Measurements from ENCODE around the gene ANP32A. TPM values are rescaled to one million over a fixed set of nuclear protein-coding genes. Genes with fewer than 3 reads are reported as not detected.

ANP32A gene
- total RNA-seq, 1 experiment from 2014 or later, result 220 TPM

DNA sequence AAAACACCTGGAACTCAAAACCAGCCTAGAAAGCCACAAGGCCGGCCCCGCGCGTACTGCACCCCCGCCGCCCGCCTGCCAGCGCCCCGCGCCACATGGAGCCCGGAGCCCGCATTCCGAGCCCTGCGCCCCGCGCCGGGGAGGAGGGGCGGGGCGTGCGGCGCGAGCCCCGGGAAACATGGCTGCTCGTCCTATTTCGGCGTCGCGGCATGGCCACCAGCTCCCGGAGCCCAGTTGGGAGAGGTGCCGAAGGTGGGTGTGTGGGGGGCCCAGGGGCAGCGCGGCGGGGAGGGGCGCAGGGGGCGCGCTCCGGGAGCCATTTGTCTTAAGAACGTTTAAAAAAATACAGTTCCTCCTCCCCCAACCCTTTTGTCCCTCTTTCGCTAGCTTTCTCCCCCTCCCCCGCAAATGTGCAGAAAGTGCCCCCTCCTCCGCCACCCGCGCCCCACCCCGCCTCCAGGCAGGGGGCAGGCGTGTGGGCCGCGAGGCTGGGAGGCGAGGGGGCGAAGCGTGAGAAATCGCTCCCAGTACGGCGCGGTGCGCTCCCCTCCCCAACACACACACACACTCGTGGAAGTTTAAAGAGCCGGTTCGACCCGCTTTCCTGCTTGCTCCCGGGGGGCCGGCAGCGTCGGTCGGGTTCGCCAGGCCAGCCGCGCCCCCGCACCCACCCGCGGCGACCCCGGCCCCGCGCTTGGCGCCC, 2.5 kb downstream of the ANP32A start:
- Histone ChIP-seq H3K27ac (ENCODE audit: low read depth, low read length) (peak overlapping the region; percentile 96), H3K27me3 (ENCODE audit: insufficient read depth, low read length) (no peaks in the 10 kb centered on the region), H3K4me1 (ENCODE audit: control insufficient read depth in 1 of 2, insufficient read depth in 2 of 2, low read length in 2 of 2) (peaks cover 17 to 44% of the 10 kb centered on the region in 2 experiments), H3K9ac (ENCODE audit: low read length) (peak overlapping the region; percentile 91), H3K36me3 (ENCODE audit: control insufficient read depth in 1 of 2, insufficient read depth in 2 of 2, low read length in 2 of 2) (0 out of 4 replicates have a peak, but pooled peaks cover 0 to 3% of the 10 kb centered on the region in 2 experiments), H2AFZ (ENCODE audit: low read depth, low read length, poor library complexity, severe bottlenecking) (no peak overlapping the region), H4K20me1 (ENCODE audit: insufficient read depth) (peaks cover 4% of the 10 kb centered on the region; the same call in 1 of the 2 replicates), H3K9me3 (ENCODE audit: control insufficient read depth in 1 of 2, insufficient read depth in 1 of 2, low read depth in 1 of 2, low read length in 2 of 2) (no peaks in the 10 kb centered on the region), H3K79me2 (ENCODE audit: insufficient read depth, low read length) (peaks cover 91% of the 10 kb centered on the region), H3K4me2 (ENCODE audit: low read length) (peak overlapping the region; percentile 96), H3K9me2 (ENCODE audit: insufficient read depth) (no peaks in the 10 kb centered on the region), H3K4me3 (replicated peaks in 1 of 2; ENCODE audit: low read depth in 1 of 2, low read length in 2 of 2) (peak overlapping the region; percentile 72 to 82)
- TF ChIP-seq YY1 (IDR thresholded peaks at IDR 0.05; ENCODE audit: extremely low read depth, insufficient replicate concordance, low read depth, low read length) (peak; percentile 89), ELF1 (IDR thresholded peaks at IDR 0.05; ENCODE audit: borderline replicate concordance, low read depth) (no peak), SIN3A (IDR thresholded peaks at IDR 0.05; ENCODE audit: low read depth) (no peak), SP1 (IDR thresholded peaks at IDR 0.05; ENCODE audit: low read depth) (no peak), EGR1 (IDR thresholded peaks at IDR 0.05; ENCODE audit: low read depth) (peak; percentile 66; the same call in 1 of the 2 replicates), POLR2AphosphoS5 (IDR thresholded peaks at IDR 0.05; ENCODE audit: low read depth, low read length) (peak; percentile 68)
- TF ChIP-seq, protein P1, sequence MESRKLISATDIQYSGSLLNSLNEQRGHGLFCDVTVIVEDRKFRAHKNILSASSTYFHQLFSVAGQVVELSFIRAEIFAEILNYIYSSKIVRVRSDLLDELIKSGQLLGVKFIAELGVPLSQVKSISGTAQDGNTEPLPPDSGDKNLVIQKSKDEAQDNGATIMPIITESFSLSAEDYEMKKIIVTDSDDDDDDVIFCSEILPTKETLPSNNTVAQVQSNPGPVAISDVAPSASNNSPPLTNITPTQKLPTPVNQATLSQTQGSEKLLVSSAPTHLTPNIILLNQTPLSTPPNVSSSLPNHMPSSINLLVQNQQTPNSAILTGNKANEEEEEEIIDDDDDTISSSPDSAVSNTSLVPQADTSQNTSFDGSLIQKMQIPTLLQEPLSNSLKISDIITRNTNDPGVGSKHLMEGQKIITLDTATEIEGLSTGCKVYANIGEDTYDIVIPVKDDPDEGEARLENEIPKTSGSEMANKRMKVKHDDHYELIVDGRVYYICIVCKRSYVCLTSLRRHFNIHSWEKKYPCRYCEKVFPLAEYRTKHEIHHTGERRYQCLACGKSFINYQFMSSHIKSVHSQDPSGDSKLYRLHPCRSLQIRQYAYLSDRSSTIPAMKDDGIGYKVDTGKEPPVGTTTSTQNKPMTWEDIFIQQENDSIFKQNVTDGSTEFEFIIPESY (IDR thresholded peaks at IDR 0.05; ENCODE audit: extremely low read depth, insufficient replicate concordance, low read length), result no peak
- TF ChIP-seq, protein P2, sequence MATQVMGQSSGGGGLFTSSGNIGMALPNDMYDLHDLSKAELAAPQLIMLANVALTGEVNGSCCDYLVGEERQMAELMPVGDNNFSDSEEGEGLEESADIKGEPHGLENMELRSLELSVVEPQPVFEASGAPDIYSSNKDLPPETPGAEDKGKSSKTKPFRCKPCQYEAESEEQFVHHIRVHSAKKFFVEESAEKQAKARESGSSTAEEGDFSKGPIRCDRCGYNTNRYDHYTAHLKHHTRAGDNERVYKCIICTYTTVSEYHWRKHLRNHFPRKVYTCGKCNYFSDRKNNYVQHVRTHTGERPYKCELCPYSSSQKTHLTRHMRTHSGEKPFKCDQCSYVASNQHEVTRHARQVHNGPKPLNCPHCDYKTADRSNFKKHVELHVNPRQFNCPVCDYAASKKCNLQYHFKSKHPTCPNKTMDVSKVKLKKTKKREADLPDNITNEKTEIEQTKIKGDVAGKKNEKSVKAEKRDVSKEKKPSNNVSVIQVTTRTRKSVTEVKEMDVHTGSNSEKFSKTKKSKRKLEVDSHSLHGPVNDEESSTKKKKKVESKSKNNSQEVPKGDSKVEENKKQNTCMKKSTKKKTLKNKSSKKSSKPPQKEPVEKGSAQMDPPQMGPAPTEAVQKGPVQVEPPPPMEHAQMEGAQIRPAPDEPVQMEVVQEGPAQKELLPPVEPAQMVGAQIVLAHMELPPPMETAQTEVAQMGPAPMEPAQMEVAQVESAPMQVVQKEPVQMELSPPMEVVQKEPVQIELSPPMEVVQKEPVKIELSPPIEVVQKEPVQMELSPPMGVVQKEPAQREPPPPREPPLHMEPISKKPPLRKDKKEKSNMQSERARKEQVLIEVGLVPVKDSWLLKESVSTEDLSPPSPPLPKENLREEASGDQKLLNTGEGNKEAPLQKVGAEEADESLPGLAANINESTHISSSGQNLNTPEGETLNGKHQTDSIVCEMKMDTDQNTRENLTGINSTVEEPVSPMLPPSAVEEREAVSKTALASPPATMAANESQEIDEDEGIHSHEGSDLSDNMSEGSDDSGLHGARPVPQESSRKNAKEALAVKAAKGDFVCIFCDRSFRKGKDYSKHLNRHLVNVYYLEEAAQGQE (IDR thresholded peaks at IDR 0.05; ENCODE audit: low read depth), result no peak
- TF ChIP-seq, protein P3, sequence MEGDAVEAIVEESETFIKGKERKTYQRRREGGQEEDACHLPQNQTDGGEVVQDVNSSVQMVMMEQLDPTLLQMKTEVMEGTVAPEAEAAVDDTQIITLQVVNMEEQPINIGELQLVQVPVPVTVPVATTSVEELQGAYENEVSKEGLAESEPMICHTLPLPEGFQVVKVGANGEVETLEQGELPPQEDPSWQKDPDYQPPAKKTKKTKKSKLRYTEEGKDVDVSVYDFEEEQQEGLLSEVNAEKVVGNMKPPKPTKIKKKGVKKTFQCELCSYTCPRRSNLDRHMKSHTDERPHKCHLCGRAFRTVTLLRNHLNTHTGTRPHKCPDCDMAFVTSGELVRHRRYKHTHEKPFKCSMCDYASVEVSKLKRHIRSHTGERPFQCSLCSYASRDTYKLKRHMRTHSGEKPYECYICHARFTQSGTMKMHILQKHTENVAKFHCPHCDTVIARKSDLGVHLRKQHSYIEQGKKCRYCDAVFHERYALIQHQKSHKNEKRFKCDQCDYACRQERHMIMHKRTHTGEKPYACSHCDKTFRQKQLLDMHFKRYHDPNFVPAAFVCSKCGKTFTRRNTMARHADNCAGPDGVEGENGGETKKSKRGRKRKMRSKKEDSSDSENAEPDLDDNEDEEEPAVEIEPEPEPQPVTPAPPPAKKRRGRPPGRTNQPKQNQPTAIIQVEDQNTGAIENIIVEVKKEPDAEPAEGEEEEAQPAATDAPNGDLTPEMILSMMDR (IDR thresholded peaks at IDR 0.05 in 2 of 3, conservative IDR thresholded peaks at IDR 0.05 in 1 of 3; ENCODE audit: borderline replicate concordance in 1 of 3, insufficient read depth in 1 of 3, low read depth in 2 of 3, low read length in 2 of 3), result no peak
- CTCF ChIA-PET, result interaction anchor here (1.6 kb wide), 1 partner anchor 58 kb away, joined by 7 read pairs; no protein-coding TSS in a partner anchor
- RAD21 ChIA-PET (ENCODE audit: low non-redundant PET in 1 of 2, low total read pairs in 2 of 2, uncharacterized antibody in 2 of 2, unreplicated experiment in 2 of 2), result interaction anchor here in 1 of 2 experiments (0.7 kb wide), 1 partner anchor 94 kb away, joined by 3 read pairs; no protein-coding TSS in a partner anchor
- ATAC-seq (peak; percentile 35), DNase-seq (ENCODE audit: low read depth, low spot score) (no peak)
- intact Hi-C loops (cut with micrococcal nuclease), result no loop called here
- POLR2A ChIA-PET, result no interaction called here
- no TSS peak for BruUV-seq (replicated peaks)
